ENCODE data around the gene PARP6.

DNA sequence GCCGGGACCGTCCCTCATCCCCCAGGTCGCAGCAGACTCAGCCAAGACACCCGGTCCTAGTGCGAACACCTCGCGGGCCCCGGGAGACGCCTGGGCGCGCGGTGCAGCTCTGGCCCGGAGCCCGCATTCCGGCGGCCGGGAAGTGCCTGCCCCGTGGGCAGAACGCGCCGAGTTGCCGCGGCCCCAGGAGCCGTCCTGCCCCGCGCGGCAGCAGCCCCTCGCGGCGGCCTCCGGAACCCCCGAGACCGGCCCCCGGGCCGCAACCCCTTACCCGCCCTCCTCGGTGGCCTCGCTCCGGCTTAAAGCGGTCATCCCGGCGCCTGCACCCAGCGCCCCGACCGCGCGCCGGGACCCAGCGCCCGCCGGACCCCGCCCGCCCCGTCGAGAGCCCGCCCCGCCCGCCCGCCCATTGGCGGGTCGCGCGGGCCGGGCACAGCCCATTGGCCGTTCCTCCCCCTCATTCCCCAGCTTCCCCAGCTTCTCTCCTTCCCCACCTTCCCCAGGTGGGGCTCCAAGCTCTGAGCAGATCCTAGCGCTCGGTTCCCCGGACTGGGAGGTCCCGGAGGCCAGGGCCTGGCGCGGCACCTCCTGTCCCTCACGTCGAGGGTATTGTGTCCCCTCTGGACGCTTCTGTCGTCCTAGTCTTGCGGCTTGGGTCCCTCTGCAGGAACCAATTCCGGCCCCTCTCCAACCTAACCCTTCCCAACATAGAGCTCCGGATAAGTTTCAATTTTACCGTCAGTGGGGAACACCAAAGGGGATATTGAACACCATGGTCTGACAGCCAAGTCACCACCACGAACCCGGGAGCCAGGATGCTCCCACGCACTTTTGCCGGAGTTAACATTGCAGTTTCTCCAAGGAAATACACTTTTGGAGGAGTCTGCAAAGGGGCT, 74.6 kb downstream of the PARP6 start, which contains the start of gene GRAMD2A:
- TF ChIP-seq EZH2 (IDR thresholded peaks at IDR 0.05; ENCODE audit: insufficient read depth, poor library complexity, severe bottlenecking) (no peak), EZH2phosphoT487 (IDR thresholded peaks at IDR 0.05; ENCODE audit: insufficient read depth, low read depth) (no peak)
